Measurements from ENCODE around the gene MAOA.

DNA sequence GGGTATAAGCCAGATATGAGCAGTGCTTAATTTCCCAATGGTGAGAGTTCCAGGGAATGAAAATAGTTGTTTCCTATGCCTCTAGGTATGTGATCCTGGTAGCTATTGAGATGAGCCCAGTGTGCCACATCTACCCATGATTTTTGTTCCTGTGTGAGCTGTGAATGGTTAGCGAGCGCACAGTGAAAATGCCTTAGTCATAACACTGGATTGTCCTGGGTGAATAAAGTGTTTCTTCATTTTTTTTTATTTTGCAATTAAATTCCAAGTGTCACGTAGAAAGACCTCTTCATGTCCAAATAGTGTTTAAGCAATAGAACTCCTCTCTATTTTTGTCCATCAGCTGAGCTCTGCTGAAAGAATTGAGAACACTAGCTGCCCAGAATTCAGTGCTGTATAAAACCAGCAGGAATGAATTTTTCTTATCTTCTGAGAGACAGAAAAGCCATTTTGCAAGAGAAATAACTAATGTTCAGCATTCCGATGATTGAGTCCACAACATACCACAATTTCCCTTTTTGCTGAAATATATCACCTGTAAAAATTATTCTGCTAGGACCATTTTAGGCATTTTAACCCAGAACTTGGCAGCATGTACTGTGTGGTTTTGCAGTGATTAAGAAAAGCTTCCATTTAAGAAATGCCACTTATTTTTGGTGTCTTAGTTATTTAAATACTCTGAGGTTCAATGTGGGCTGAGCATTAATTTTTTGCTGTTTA is 5.6 kb downstream of the MAOA start:
- TF ChIP-seq, protein P1, sequence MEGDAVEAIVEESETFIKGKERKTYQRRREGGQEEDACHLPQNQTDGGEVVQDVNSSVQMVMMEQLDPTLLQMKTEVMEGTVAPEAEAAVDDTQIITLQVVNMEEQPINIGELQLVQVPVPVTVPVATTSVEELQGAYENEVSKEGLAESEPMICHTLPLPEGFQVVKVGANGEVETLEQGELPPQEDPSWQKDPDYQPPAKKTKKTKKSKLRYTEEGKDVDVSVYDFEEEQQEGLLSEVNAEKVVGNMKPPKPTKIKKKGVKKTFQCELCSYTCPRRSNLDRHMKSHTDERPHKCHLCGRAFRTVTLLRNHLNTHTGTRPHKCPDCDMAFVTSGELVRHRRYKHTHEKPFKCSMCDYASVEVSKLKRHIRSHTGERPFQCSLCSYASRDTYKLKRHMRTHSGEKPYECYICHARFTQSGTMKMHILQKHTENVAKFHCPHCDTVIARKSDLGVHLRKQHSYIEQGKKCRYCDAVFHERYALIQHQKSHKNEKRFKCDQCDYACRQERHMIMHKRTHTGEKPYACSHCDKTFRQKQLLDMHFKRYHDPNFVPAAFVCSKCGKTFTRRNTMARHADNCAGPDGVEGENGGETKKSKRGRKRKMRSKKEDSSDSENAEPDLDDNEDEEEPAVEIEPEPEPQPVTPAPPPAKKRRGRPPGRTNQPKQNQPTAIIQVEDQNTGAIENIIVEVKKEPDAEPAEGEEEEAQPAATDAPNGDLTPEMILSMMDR (IDR thresholded peaks at IDR 0.05), result no peak
- no peak for TF ChIP-seq POLR2A (IDR thresholded peaks at IDR 0.05)
